ENCODE results near the gene TMEM184B.

TMEM184B gene

DNA sequence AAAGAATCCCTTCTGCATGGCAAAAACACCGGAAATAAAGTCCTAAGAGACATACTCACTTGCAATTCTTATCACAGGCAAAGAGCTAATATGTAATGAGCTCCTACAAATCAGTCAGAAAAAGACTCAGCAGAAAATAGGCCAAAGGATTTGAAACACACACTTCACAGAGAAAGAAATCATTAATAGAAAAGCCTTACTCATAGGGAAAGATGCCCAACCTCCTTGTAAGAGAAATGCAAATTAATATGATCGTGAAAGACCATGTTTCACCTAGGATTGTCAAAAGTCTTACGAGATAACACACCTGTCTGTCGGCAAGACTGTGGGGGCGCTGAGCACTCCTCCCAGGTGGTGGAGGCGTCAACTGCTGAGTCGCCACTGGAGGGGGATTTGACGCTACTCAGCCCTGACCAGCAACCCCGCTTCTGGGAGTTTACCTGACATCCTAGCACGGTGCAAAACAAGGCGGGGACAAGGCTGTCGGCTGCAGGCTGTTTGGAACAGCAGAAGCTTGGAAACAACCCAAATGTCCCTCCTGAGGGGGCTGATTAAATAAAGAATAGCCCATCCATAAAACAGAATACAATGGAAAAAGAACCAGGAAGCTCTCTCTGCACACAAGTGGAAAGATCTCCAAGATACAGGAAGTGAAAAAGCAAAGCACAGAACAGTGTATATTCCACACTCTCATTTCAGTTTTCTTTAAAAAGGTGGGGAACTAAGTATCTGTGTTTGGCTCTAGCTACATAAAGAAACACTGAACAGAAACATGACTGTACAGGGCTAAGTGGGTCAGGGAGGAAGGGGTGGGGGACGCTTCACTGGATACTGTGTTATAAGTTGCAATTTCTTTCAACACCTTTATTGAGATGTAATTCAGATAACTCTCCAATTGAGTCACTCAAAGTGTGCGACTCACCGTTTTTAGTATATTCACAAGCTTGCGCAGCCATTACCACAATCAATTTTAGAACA is 33.0 kb upstream of the TMEM184B start:
- peak; percentile 53 for DNase-seq

DNA sequence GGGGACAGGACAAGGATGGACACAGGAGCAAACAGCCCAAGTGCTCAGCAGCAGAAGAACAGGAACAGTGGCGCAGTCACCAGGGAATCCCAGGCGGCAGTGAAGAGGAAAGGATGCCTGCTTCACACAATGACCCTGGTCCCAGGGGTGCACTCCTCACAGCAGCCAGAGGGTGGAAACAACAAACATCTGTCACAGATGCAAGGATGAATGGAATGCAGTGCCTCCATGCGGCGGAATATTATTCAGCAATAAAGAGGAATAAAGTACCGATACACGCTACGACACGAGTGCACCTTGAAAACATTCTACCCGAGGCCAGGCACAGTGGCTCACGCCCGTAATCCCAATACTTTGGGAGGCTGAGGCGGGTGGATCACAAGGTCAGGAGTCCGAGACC is 31.7 kb upstream of the TMEM184B start:
- no peak for DNase-seq

DNA sequence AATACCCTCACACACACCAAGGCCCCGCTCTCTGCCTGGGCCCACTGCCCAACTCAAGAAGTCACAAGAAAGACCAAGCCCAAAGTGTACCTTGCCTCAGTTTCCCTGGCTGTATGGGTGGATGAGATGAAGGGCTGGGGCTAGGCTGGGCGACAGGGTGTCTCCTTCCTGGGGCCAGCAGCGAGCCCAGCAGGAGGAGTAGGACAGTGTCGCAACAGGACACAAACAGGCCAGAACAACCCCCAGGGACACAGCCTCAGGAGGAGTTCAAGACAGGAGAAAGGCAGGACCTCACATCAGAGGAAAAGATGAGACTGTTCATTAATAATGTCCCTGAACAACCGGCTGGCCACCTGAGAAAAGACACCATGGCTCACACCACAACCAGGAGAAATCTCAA is 31.2 kb upstream of the TMEM184B start:
- DNase-seq, result no peak

DNA sequence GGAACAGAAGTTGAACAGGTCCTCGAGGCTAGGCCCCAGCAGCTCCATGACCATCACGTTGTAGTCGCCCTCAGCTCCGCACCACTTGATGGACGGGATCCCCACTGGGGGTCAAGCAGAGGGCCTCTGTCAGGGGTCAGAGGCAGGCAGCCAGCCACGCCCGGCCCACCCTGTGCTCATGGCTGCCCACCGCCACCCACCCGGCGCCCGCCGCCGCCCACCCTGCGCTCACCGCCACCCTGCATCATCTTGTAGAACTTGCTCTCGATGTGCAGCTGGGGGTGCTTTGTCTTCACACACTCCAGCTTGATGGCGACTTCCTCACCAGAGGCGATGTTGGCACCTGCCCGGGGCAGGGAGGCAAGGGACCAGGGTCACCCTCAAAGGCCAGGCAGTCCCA is 30.1 kb upstream of the TMEM184B start:
- no peak for DNase-seq

DNA sequence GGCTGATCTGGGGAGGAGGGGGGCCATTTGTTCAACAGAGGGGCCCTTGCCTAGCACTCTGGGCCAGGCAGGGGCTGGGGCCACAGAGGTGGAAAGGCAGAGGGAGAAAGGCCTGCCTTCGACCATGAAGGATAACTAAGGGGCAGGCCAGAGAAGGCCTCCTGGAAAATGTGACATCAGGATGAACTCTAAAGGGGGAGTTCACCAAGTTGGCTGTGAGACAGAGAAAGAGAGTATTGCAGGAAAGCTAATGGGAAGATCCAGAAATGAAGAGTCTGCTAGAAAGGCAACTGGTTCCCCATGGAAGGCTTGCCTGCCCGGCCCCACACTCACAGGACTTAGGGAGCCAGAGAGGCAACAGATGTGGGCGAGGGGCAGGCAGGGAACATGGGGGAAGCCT is 28.1 kb upstream of the TMEM184B start:
- DNase-seq, result no peak

DNA sequence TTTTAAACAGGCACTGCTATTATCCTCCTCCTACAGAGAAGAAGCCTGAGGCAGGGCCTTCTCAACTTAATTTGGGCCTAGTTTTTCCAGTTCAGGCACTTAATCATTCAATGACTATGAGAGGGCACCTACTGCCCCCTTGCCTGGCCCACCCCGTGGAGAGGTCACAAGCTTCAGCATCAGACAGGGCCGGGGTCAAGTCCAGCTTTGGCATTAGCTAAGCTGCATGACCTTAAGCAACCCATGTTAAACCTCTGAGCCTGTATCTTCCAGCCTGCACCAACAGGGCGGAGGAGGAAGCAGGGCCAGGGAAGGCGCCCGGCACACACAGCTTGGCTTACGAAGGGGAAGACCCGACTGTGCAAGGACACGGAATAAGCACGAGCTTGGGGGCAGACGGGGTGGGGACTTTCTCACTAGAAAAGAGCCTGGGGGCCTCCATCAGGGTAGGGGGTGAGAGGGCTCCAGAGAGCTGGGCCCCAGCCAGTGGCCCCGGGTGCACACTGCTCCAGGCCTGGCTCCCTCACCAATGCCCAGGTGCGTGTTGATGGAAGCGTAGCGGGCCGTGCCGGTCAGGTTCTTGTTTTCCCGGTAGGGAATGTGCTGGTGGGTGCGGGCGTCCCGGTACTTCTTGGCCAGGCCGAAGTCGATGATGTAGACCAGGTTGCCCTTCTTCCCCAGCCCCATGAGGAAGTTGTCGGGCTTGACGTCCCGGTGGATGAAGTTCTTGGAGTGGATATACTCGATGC is 27.6 kb upstream of the TMEM184B start:
- DNase-seq, result no peak

DNA sequence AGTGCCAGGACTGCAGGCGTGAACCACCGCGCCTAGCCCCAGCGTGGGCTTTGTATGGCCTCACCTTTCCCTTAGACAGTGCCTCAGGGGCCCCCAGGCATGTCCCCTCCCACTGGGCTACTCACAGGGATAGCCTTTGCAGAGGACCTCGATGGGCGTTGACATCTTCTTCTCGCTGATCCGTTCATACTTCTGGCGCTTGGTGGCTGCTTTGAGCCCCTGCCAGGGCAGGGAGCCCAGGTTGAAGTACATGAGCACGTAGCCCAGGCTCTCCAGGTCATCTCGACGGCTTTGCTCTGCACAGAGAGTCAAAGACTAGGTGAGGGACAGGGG is 26.9 kb upstream of the TMEM184B start:
- no peak for DNase-seq

DNA sequence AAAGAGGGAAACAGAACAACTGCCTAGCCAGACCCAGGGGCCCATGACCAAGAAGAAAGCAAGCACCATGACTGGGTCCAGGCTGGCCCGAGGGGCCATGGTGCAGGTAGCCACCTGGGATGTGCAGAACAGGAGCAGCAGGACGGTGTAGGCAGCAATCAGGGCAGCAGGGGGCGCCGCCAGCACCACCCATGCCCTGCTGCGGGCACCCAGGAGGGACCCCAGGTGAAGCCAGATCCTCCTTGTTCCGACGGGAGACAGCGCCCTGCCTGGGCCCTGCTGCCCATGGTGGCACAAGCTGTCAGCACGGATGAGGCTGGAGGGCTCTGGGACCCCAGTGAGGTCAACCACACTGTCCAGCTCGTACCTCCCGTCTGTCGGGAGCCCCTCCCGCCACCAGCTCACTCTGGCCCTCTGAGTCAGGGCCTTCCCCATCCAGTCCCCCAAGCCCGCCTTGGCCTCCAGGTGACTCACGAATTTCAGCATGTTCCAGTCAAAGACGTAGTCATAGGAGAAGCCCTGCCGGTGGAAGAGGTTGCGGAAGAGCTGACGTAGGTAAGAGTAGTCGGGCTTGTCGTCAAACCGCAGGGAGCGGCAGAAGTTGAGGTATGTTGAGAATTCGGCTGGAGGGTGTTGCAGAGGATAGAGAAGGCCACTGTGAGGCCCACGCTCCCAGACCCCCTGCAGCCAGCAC is 25.6 kb upstream of the TMEM184B start:
- no peak for DNase-seq

DNA sequence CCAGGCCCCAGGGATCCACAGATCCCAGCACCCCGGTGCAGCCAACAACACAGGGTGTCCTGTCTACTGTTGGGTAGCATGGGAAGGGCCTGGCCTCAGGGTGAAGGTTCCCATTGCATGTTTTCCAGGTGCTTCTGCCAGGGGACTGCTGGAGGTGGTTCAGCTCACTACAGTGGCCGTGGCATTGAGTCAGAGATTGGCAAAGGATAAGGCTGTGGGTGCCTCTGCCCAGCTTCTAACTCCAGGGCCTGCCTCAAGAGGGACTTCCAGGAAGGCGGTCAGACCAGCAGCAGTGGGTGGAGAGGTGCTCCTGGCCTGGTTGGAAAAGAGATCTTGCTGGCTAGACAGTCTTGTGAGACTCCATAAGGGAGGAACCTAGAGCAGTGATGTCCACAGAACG is 23.6 kb upstream of the TMEM184B start:
- no peak for DNase-seq

DNA sequence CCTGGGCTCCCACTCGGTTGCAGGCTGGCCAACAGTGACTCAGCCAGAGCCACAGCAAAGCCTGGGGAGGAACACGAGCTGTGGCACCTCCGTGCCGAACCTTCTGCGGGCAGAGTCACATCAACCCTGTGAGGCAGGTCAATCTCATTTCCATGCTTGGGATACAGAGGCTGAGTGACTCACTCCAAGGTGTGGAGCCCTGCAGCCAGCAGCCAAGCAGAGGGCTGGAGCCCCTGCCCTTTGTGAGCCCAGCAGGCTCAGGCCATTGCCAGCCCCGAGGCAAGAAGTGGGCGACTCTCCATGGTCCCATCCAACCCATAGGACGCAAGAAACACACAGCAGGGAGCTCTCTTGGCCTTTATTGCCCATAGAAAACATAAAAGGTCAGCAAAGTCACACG is 23.1 kb upstream of the TMEM184B start:
- no peak for DNase-seq

DNA sequence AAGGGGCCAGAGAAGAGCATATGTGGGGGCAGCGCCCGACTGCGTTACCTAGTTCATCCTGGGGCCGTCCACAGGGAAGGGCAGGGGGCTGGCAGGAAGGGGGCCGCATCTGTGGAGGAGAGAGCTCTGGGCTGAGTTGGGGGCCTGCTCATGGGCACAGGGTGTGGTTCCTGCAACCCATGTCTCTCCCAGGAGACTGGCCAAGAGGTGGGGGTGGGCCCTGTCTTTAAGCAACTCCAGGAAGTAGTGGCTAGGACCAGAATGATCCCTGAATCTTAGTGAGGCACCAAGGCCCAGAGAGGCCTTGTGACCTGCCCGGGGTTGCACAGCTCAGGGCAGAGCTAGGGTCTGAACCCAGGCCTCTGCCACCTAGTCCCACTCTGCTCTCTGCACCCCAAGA is 22.5 kb upstream of the TMEM184B start:
- no peak for DNase-seq

DNA sequence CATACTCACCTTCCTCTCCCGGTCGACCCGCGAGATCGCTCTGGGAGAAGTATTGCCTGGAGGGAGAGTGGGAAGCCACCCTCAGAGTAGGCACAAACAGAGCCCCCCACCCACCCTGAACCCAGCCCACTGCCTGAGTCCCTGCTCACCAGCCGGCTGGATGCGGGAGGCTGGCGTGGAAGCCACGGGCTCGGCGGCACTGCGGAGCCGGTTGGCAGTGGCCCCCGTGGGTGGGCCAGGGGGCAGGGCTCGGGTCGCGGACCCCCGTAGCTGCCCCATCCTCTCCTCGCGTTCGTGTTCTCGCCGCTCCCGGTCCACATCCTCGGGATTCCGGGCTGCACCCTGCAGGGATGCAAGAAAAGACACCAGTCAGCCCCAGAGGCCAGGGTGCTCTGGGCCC is 21.4 kb upstream of the TMEM184B start:
- DNase-seq, result no peak

DNA sequence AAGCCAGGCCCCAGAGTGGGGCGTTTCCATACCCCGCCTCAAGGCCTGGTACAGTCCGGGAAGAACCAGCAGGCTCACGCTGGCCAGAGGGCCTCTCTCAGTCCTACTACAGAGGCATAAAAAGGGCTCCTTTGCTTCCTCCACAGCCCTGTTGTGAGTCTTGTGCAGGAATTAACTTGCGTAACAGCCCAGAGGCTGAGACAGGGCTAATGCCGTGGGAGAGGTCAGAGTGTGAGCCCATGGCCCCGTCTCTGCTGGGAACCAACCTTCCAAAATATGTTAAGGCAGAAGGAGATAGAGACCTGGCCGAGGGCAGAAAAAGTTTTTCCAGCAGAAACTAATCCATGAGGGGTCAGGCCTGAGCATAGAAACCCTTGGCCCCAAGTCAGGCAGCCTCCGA is 19.9 kb upstream of the TMEM184B start:
- DNase-seq, result no peak

DNA sequence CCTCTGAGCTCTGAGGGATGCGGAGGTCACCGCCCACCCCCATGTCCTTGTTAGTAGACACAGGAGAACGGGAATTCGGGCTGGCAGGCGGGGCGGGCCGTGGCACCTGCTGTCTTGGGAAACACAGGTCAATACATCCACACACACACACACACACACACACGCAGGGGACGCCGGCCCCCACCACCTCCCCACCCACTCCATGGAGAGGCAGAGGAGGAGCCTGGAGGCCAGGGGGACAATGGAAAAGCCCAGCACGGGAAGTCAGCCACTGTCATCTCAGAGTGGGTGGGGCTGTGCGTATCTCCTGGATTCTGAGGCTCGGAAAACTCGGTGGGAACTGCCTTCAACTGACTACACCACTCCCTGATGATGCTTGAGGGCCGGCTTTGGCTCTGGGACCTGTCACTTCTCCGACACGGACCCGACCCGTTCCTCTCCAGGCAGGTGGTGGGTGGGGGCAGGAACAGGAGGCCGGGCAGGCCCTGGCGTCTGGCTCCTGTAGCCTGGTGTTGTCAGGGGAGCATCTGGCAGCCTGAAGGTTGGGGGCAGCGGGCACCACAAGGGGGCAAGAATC is 18.5 kb upstream of the TMEM184B start:
- DNase-seq, result no peak

DNA sequence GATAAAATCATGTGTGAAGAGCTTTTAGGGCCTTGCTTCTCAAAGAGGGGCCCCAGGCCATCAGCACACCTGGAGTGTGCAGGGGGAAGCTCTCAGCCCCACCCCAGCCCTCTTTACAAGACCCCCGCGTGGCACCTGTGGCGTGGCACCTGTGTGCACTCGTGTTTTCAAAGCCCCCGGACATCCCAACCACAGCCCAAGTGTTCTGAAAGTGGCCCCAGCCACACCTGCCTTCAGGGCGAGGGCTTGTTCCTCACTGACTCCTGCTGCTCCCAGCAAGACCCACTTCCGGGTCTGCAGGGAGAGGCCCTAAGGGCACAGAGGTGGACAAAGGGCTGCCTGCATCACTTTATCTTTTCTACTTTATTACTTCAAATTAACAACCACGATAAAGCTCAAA is 17.5 kb upstream of the TMEM184B start:
- DNase-seq, result no peak

DNA sequence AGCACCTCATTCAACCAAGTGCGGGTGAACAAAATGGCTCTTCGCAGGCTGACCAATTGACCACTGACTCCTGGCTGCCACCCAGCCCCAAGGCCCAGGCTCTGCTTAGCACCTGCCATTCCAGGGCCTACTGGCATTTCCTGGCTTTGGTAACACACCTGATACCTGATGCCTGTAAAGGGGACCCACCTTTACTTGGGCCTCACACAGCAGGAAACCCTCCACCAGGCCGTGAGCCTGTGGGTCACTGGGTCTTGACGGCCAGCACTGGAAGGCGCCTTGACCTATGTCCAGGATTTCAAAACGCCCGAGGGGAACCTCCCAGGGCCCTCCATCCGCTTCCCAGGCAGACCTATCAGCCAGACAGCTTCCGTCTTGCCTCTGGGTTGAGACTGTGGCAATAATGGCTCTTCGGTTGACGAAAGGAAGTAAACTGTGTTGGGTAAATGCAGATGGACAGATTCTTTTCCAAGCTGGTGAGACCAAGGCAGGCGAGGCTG is 16.8 kb upstream of the TMEM184B start:
- no peak for DNase-seq

DNA sequence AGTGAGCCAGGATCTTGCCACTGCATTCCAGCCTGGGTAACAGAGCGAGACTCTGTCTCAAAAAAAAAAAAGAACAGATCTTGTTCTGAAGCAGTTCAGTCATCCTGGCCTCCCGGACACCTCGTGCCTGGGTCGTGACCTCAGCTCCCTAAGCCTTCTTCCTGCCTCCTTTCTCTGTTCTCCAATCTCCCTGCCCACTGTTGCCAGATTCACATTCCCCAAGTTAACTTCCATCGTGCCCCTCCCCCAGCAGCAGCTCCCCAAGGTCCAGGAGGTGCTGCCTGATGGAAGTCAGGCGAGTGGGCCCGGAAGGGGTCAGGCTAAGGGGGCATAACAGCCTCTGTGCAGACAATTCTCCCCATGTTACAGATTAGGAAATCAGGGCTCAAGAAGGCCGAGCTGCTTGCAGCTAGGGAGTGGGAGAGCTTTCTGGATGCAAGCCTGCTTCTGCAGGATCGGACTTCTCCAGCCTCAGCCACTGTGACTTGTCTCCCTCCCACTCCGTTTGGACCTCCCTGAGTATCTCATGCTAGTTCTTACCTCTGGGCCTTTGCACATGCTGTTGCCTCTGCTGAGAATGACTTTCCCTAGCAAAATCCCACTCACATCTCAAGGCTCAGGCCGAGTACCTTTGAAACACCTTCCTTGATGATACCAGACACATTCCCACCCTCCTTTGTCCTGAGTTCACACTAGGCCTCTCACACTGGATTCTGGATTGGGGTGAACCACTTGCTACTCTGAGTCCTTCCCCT is 14.3 kb upstream of the TMEM184B start:
- no peak for DNase-seq

DNA sequence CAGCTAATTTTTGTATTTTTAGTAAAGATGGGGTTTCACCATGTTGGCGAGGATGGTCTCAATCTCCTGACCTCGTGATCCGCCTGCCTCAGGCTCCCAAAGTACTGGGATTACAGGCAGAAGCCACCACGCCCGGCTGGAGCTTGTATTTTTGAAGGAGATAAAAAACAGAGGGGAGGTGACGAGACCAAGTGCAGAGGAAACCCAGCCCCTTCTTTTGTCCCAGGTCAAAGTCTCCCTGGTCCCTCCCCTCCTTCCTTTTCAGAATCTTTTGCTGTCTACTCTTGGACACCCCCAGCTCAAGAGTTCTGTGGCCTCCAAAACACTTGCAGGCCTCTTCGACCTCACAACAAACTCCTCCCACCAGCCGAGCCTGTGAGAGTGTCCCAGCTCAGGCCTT is 12.2 kb upstream of the TMEM184B start:
- no peak for DNase-seq

DNA sequence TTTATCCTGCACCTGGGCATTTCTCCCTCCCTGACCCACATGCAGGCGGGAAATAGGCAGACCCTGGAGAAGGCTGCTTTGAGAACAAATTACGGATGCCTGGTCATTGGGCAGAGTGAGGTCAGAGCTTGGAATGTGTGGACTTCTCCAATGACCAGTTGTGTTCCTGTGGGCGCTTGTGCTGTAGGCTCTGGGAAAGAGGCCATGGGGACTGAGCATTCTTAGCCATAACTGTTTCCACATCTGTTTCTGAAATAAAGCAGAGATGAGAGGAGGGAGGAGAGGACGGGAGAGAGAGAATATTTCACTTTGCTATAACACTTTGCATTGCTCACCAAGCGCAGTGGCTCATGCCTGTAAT is 11.2 kb upstream of the TMEM184B start:
- no peak for DNase-seq

DNA sequence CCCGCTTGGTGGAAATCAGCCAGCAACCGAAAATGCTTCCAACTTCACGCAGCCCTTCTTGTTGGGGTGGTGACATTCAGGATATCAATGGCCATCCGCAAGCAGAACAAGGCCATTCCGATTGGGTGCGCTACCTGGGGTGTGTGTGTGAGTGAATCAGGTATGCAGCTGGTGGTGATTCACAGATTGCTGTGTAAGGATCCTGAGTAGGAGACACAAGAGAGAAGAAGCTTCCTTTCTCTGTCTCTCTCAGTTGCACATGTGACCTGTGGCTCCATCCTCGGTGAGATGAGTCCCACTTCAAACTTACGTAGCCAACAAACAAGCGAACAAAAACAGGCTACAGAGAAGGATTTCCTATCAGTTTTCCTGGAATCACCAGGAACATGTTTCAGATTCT is 9.6 kb upstream of the TMEM184B start:
- no peak for DNase-seq

DNA sequence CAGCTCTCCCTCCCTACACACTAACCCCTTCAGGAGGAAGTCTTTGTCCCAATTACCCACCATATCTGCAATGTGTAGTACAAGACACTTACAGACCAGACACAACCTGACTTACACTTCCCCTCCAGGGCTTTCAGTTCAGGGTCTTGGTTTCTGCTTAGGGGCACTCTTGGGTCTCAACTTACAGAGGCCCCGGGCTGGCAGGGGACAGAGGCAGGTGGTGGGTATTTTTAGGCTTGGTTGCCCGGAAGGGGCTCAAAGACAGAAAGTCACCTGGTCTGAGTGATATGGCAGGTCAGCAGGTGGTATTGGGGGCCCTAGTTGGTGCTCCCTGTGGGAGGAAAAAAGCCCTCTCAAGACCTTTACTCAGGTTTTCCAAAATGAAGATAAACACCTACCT is 3.4 kb upstream of the TMEM184B start:
- DNase-seq, result no peak

DNA sequence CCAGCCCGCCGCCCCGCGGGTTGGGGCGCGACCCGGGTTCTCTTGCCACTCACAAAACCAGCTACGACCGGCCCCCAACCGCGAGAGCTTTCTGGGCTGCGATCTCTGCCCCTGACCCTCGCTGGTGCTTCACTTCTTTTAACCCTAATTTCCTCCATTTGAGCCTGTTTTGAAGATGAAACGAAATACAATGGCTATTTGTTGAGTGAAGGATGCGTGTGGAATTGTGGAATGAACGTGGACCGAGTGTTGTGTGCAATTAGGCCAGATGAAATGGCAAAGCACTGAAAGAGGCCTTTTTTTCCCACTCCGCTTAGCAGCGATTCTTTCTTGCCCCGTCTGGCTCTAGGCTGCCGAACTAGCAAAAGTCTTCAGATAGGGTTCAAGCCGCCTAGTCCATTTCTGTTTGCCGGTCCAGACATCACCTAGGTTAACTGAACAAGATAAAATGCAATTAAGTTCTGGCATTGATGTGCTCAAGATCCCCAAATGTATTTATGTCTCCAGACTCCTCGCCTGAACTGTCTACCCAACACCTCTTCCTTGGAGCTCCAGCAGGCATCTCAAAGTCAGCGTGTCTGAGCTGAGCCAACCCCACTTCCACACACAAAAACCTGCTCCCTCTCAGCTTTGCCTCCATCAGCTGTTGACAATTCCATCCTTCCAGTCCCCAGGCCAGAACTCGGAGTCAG is 471 bp upstream of the TMEM184B start:
- DNase-seq, result no peak

Data from NCI-H1092 (cell line).